ENCODE data around the gene UBE2S.

- TF ChIP-seq CTCF (IDR thresholded peaks at IDR 0.05) (no peak), POLR2A (IDR thresholded peaks at IDR 0.05) (no peak)
Measured at GRCh38 chr19:55451965-55452748, 44.6 kb upstream of the UBE2S start.
